ENCODE results near the gene TNRC6B.
"Not testable (repeated sequence)": the region's sequence is repeated elsewhere in the genome, so short reads cannot be mapped to it uniquely, and the experiment has no call there.

Gene TNRC6B

DNA sequence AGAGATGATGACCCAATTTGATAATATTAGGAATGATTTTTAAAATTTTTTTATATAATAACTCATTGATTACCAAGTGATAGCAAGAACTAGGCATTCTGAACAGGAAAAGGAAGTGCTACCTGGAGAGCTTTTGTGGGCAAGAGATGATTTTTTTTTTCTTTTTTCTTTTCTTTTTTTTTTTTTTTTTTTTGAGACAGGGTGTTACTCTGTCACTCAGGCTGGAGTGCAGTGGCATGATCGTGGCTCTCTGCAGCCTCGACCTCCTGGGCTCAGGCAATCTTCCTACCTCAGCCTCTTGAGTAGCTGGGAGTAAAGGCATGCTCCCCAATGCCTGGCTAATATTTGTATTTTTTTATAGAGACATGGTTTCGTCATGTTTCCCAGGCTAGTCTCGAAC lies 40.4 kb downstream of the TNRC6B start:
- ChIA-PET POLR2A (interaction anchor here (0.6 to 0.7 kb wide), 2 partner anchors 23 to 117 kb away, joined by 3 to 6 read pairs; no protein-coding TSS in a partner anchor), CTCF (interaction anchor here (1.0 kb wide), 1 partner anchor 27 kb away, joined by 3 read pairs; no protein-coding TSS in a partner anchor)
- DNase-seq (ENCODE audit: extremely low spot score), result no peak
- TF ChIP-seq, protein P1, sequence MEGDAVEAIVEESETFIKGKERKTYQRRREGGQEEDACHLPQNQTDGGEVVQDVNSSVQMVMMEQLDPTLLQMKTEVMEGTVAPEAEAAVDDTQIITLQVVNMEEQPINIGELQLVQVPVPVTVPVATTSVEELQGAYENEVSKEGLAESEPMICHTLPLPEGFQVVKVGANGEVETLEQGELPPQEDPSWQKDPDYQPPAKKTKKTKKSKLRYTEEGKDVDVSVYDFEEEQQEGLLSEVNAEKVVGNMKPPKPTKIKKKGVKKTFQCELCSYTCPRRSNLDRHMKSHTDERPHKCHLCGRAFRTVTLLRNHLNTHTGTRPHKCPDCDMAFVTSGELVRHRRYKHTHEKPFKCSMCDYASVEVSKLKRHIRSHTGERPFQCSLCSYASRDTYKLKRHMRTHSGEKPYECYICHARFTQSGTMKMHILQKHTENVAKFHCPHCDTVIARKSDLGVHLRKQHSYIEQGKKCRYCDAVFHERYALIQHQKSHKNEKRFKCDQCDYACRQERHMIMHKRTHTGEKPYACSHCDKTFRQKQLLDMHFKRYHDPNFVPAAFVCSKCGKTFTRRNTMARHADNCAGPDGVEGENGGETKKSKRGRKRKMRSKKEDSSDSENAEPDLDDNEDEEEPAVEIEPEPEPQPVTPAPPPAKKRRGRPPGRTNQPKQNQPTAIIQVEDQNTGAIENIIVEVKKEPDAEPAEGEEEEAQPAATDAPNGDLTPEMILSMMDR (IDR thresholded peaks at IDR 0.05; ENCODE audit: control extremely low read depth, extremely low read depth, low read depth, missing control alignments), result no peak

DNA sequence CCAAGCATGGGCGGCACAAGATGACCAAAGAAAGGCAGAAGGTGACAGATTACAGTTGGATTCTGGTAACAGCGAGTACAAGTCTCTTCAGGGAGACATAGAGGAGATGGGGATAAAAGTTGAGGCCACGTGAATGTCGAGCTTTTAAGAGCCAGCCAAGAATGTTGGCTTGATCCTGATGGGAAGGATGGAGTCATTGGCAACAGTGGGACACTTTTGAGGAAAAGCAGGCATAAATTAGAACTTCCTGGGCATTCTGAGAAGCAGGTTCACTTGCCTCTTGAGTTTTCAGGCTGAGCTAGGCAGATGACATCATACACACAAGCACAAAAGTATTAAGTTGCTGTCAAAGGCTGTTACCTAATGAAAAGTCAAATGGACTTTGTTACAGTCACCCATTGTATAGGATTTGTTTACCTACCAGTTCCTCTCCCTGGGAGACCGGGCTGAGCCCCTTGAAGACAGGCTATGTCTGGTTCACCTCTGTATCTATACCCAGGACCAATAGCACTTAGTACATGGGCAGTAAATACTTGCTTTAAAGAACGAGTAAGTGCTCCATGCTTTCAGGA lies 41.1 kb downstream of the TNRC6B start:
- TF ChIP-seq, protein P1 (IDR thresholded peaks at IDR 0.05; ENCODE audit: control extremely low read depth, extremely low read depth, low read depth, missing control alignments), result no peak
- CTCF ChIA-PET, result interaction anchor here (1.0 kb wide), 1 partner anchor 27 kb away, joined by 3 read pairs; no protein-coding TSS in a partner anchor
- POLR2A ChIA-PET, result interaction anchor here (0.6 to 0.7 kb wide), 2 partner anchors 24 to 116 kb away, joined by 3 to 6 read pairs; no protein-coding TSS in a partner anchor
- no peak for DNase-seq (ENCODE audit: extremely low spot score)

DNA sequence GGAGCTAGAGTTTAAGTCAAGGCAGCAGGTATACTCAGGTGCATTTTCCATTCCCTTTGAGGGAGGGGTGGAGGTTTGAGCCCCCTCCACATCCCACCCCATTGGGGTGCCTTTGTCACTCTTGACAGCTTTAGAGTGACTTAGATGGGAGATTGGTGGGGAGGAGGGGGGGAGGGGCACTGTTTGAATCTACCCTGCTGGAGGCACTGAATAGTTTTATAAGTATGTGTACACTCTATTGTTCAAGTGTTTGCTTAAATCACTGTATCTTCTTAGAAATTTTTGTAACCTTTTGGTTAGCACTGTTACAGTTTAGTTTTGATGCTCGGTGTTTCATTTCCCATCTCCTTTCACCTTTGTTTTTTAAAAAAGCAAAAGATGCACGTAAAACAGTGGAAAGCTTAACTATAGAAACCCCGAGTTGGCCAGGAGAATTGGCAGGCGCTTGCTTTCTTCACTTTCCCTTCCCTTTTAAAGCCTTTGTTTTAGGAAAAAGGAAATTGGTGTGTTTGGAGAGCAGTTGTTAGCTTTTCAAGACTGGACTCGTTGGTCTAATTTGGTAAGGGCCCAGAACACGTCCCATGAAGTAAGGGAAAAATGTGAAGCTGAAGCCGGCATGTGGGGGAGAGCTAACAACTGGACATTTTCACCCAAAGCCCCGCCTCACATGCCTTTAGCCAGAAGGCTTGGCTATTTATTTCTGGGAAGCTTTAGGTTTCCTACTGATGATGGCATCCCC lies 42.8 kb downstream of the TNRC6B start:
- TF ChIP-seq, protein P1 (IDR thresholded peaks at IDR 0.05; ENCODE audit: control extremely low read depth, extremely low read depth, low read depth, missing control alignments), result no peak
- ChIA-PET POLR2A (interaction anchor here (0.6 kb wide), 1 partner anchor 12 kb away, joined by 7 read pairs; no protein-coding TSS in a partner anchor), CTCF (interaction anchor here (0.8 to 1.5 kb wide), 4 partner anchors 12 to 166 kb away, joined by 3 to 6 read pairs (median 4); no protein-coding TSS in a partner anchor)
- DNase-seq (ENCODE audit: extremely low spot score), result no peak

DNA sequence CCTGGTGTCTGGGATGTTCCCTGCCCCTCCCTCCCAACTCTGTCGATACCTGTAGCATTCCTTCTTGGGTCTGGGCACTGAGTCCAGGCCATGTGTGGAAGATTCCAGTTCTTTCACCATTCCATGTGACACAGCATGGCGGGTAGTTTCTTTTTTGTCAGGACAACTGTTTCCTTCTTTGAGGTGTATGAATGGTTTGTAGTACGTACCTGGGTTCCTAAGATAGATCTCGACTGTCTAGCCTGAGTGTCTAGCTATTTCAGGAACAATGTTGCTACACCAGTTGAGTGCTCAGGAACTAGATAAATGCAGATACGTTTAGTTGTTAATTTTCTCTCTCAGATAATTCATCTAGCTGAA lies 43.3 kb downstream of the TNRC6B start:
- DNase-seq (ENCODE audit: extremely low spot score), result no peak
- TF ChIP-seq, protein P1 (IDR thresholded peaks at IDR 0.05; ENCODE audit: control extremely low read depth, extremely low read depth, low read depth, missing control alignments), result no peak
- ChIA-PET POLR2A (no interaction called here), CTCF (interaction anchor here (1.0 to 1.5 kb wide), 3 partner anchors 11 to 167 kb away, joined by 3 to 6 read pairs (median 3); no protein-coding TSS in a partner anchor)

DNA sequence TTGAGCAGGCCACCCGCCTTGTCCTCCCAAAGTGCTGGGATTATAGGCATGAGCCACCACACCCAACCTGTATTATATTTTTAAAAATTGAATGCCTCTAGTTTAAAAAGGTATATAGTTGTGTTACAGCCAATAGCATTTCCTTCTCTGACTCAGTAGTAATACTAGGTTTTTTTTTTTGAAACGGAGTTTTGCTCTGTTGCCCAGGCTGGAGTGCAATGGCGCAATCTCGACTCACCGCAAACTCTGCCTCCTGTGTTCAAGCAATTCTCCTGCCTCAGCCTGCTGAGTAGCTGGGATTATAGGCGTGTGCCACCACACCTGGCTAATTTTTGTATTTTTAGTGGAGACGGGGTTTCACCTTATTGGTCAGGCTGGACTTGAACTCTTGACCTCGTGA lies 45.3 kb downstream of the TNRC6B start:
- POLR2A ChIA-PET, CTCF ChIA-PET: not testable (repeated sequence)

DNA sequence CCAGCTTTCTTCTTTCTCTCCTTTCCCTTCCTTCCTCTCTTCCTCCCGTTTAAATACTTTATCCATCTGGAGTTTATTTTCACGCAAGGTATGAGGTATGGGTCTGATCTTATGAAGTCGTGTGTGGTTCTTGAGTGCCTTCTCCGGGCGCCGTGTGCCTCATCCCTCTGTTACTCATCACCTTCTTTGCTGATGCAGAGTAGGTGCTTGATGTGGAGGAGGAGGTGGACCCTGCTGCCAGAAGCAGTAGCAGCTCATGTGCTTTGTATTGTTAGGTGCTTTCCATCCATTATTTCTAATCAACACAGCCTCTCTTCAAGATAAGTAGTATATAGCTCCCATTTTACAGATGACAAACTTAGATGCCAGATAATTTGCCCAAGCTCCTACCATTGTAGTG lies 47.0 kb downstream of the TNRC6B start:
- ChIA-PET CTCF (interaction anchor here (1.4 to 2.4 kb wide), 2 partner anchors 13 to 22 kb away, joined by 4 to 7 read pairs; no protein-coding TSS in a partner anchor), POLR2A (no interaction called here)
- no peak for DNase-seq (ENCODE audit: extremely low spot score)
- TF ChIP-seq, protein P1 (IDR thresholded peaks at IDR 0.05; ENCODE audit: control extremely low read depth, extremely low read depth, low read depth, missing control alignments), result no peak

More for the DNA sequence above, 45.3 kb downstream of the TNRC6B start:
- not testable (repeated sequence) for DNase-seq (ENCODE audit: extremely low spot score)

DNA sequence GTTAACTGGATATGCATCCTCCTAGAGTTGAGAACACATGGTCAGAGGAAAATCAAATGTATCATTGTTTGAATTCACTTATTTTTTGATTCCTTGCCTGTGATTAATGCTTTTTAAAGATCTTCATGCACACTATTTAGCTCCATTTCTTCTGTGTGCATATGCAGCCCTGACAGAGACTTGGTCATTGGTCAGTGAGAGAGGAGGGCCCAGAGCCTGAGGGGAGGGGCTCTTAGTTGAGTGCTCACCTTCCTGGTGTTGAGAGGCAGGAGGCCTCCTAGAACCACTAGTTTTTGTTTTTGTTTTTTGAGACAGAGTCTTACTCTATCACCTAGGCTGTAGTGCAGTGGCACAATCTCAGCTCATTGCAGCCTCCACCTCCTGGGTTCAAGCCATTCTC lies 48.9 kb downstream of the TNRC6B start:
- no peak for DNase-seq (ENCODE audit: extremely low spot score)
- ChIA-PET POLR2A (no interaction called here), CTCF (interaction anchor here (2.4 kb wide), 1 partner anchor 24 kb away, joined by 7 read pairs; no protein-coding TSS in a partner anchor)
- TF ChIP-seq, protein P1 (IDR thresholded peaks at IDR 0.05; ENCODE audit: control extremely low read depth, extremely low read depth, low read depth, missing control alignments), result no peak
